HEK293 (cell line): ENCODE results near the gene CCDC85C.

ENCODE experiments used
- BCL11A ChIP-seq: fragments of 450-650 bp; formaldehyde crosslinking; IDR thresholded peaks from 2 replicates; pipeline ENCODE4 v1.5.1; 2016; ENCODE audit warnings: low read depth, missing biosample characterization, missing genetic modification characterization
- HOXC10 ChIP-seq: sonication (generic); formaldehyde crosslinking; IDR thresholded peaks from 2 replicates; pipeline ENCODE4 v1.8.1; 2023; ENCODE audit warnings: mild to moderate bottlenecking, missing genetic modification reagents
- KLF10 ChIP-seq: fragments of 450-650 bp; IDR thresholded peaks from 2 replicates; pipeline ENCODE4 v1.5.1; 2018; ENCODE audit warnings: missing biosample characterization, mild to moderate bottlenecking, missing genetic modification characterization
- OVOL3 ChIP-seq: fragments of 450-650 bp; formaldehyde crosslinking; IDR thresholded peaks from 2 replicates; pipeline ENCODE4 v1.5.1; 2016; ENCODE audit warnings: missing biosample characterization, missing genetic modification characterization
- SETDB1 ChIP-seq: IDR thresholded peaks from one replicate; pipeline ENCODE4 v1.6.1; 2017; ENCODE audit warnings: mild to moderate bottlenecking, low read length, moderate library complexity, mixed read lengths; ENCODE audit not compliant: insufficient read length
- TRIM28 ChIP-seq: IDR thresholded peaks from 2 replicates; pipeline ENCODE4 v1.6.1; 2011; ENCODE audit warnings: low read length, control low read depth, borderline replicate concordance
- ZBTB17 ChIP-seq: fragments of 450-650 bp; formaldehyde crosslinking; IDR thresholded peaks from 2 replicates; pipeline ENCODE4 v1.5.1; 2016; ENCODE audit warnings: missing biosample characterization, missing genetic modification characterization
- ZBTB20 ChIP-seq: fragments of 450-650 bp; formaldehyde crosslinking; IDR thresholded peaks from 2 replicates; pipeline ENCODE4 v1.5.1; 2016; ENCODE audit warnings: missing biosample characterization, missing genetic modification characterization
- ZBTB26 ChIP-seq: fragments of 450-650 bp; formaldehyde crosslinking; optimal IDR thresholded peaks from 2 replicates; pipeline ENCODE3; 2016; ENCODE audit warnings: missing biosample characterization, mild to moderate bottlenecking, missing genetic modification characterization
- ZBTB8A ChIP-seq: fragments of 450-650 bp; formaldehyde crosslinking; IDR thresholded peaks from 2 replicates; pipeline ENCODE4 v1.5.1; 2016; ENCODE audit warnings: missing biosample characterization, missing genetic modification characterization
- ZFP3 ChIP-seq: fragments of 450-650 bp; formaldehyde crosslinking; IDR thresholded peaks from 2 replicates; pipeline ENCODE4 v1.5.1; 2016; ENCODE audit warnings: low read depth, missing biosample characterization, missing genetic modification characterization
- ZNF112 ChIP-seq: fragments of 450-650 bp; formaldehyde crosslinking; IDR thresholded peaks from 2 replicates; pipeline ENCODE4 v1.5.0; 2017; ENCODE audit warnings: missing biosample characterization, missing genetic modification characterization
- ZNF121 ChIP-seq: fragments of 450-650 bp; formaldehyde crosslinking; IDR thresholded peaks from 2 replicates; pipeline ENCODE4 v1.5.1; 2016; ENCODE audit warnings: missing biosample characterization, missing genetic modification characterization
- ZNF155 ChIP-seq: fragments of 450-650 bp; formaldehyde crosslinking; IDR thresholded peaks from 2 replicates; pipeline ENCODE4 v1.5.1; 2016; ENCODE audit warnings: missing biosample characterization, missing genetic modification characterization
- ZNF239 ChIP-seq: fragments of 450-650 bp; formaldehyde crosslinking; IDR thresholded peaks from 2 replicates; pipeline ENCODE4 v1.5.1; 2016; ENCODE audit warnings: missing biosample characterization, missing genetic modification characterization
- ZNF26 ChIP-seq: fragments of 450-650 bp; formaldehyde crosslinking; IDR thresholded peaks from 2 replicates; pipeline ENCODE4 v1.5.1; 2016; ENCODE audit warnings: missing biosample characterization, missing genetic modification characterization
- ZNF302 ChIP-seq: fragments of 450-650 bp; formaldehyde crosslinking; IDR thresholded peaks from 2 replicates; pipeline ENCODE4 v1.5.1; 2016; ENCODE audit warnings: missing biosample characterization, missing genetic modification characterization, low read depth
- ZNF324 ChIP-seq: fragments of 450-650 bp; formaldehyde crosslinking; IDR thresholded peaks from 2 replicates; pipeline ENCODE4 v1.5.1; 2016; ENCODE audit warnings: missing biosample characterization, missing genetic modification characterization
- ZNF335 ChIP-seq: fragments of 450-650 bp; formaldehyde crosslinking; conservative IDR thresholded peaks from 2 replicates; pipeline ENCODE4 v1.5.1; 2016; ENCODE audit warnings: missing biosample characterization, missing genetic modification characterization
- ZNF423 ChIP-seq: fragments of 450-650 bp; formaldehyde crosslinking; IDR thresholded peaks from 2 replicates; pipeline ENCODE4 v1.5.1; 2016; ENCODE audit warnings: missing biosample characterization, missing genetic modification characterization
- ZNF433 ChIP-seq: fragments of 450-650 bp; formaldehyde crosslinking; IDR thresholded peaks from 2 replicates; pipeline ENCODE4 v1.5.1; 2016; ENCODE audit warnings: missing biosample characterization, missing genetic modification characterization, low read depth
- ZNF548 ChIP-seq: fragments of 450-650 bp; formaldehyde crosslinking; IDR thresholded peaks from 2 replicates; pipeline ENCODE4 v1.5.1; 2016; ENCODE audit warnings: missing biosample characterization, missing genetic modification characterization
- ZNF558 ChIP-seq: fragments of 450-650 bp; formaldehyde crosslinking; IDR thresholded peaks from 2 replicates; pipeline ENCODE4 v1.5.1; 2016; ENCODE audit warnings: missing biosample characterization, missing genetic modification characterization
- ZNF561 ChIP-seq: fragments of 450-650 bp; IDR thresholded peaks from 2 replicates; pipeline ENCODE4 v1.5.1; 2018; ENCODE audit warnings: missing biosample characterization, missing genetic modification characterization, borderline replicate concordance
- ZNF624 ChIP-seq: fragments of 450-650 bp; formaldehyde crosslinking; IDR thresholded peaks from 2 replicates; pipeline ENCODE4 v1.5.1; 2017; ENCODE audit warnings: missing biosample characterization, missing genetic modification characterization
- ZNF670 ChIP-seq: fragments of 450-650 bp; formaldehyde crosslinking; IDR thresholded peaks from 2 replicates; pipeline ENCODE4 v1.5.1; 2016; ENCODE audit warnings: missing biosample characterization, missing genetic modification characterization, low read depth
- ZNF677 ChIP-seq: fragments of 450-650 bp; IDR thresholded peaks from 2 replicates; pipeline ENCODE4 v1.5.0; 2018; ENCODE audit warnings: missing biosample characterization, mild to moderate bottlenecking, missing genetic modification characterization, moderate library complexity
- ZNF707 ChIP-seq: fragments of 450-650 bp; formaldehyde crosslinking; IDR thresholded peaks from 2 replicates; pipeline ENCODE4 v1.5.1; 2016; ENCODE audit warnings: missing biosample characterization, missing genetic modification characterization
- ZNF776 ChIP-seq: fragments of 450-650 bp; formaldehyde crosslinking; IDR thresholded peaks from 2 replicates; pipeline ENCODE4 v1.5.0; 2017; ENCODE audit warnings: missing biosample characterization, missing genetic modification characterization, borderline replicate concordance
- ZNF792 ChIP-seq: fragments of 450-650 bp; formaldehyde crosslinking; IDR thresholded peaks from 2 replicates; pipeline ENCODE4 v1.5.1; 2016; ENCODE audit warnings: missing biosample characterization, missing genetic modification characterization
- ZNF837 ChIP-seq: fragments of 450-650 bp; formaldehyde crosslinking; IDR thresholded peaks from 2 replicates; pipeline ENCODE4 v1.5.1; 2016; ENCODE audit warnings: missing biosample characterization, missing genetic modification characterization
- ZNF843 ChIP-seq: fragments of 450-650 bp; formaldehyde crosslinking; IDR thresholded peaks from 2 replicates; pipeline ENCODE4 v1.5.1; 2016; ENCODE audit warnings: missing biosample characterization, missing genetic modification characterization
- ZSCAN4 ChIP-seq: fragments of 450-650 bp; formaldehyde crosslinking; IDR thresholded peaks from 2 replicates; pipeline ENCODE4 v1.5.1; 2017; ENCODE audit warnings: missing biosample characterization, missing genetic modification characterization
- ZXDB ChIP-seq: fragments of 450-650 bp; formaldehyde crosslinking; IDR thresholded peaks from 2 replicates; pipeline ENCODE4 v1.5.1; 2016; ENCODE audit warnings: missing biosample characterization, missing genetic modification characterization
- TF ChIP-seq, protein P1 (sequence below): fragments of 450-650 bp; formaldehyde crosslinking; IDR thresholded peaks from 2 replicates; pipeline ENCODE4 v1.5.1; 2017; ENCODE audit warnings: missing biosample characterization, missing genetic modification characterization

CCDC85C gene

DNA sequence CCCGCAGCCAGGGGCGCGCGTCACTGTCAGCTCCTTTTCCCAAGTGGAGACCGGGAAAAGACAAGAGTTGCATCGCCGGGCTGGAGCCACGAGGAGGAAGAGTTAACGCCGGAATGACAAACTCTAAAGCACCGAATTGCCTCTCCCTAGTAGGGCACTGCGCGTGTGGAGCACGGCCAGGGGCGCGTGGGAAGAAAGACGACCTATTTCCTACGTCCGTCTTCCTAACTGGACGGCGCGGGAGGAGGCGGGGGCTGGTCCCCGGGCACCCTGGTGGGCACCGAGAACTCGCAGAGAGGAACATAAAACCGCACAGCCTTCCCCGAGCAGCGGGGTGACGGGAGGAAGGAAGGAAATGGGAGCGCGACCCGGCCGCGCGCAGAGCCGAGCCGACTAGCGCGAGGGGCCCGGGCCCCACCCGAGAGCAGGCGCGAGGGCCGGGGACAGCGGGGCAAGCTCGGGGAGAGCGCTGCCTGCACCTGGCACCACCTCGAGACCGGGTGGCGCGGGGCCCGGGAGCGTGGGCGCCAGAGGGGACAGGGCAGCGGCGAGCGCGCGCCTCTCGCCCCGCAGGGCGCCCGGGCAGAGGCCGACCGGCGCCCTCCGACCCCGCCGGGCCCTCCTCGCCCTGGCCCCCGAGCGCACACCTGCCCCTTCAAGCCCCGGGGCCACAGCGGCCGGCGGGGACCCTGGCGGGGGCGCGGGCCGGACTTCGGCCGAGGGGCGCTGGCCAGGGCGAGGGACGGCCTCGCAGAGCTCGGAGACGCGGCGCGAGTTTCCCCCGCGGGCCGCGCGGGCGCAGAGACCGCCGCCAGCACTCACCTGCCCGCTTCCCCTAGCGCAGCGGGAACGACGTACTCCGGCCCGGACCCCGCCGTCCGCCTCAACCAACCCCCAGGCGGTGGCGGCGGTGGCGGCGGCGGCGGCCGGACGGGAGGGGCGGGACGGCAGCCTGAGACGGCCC, 123.8 kb downstream of the CCDC85C start, which contains the start of gene SETD3 (continued):
- TF ChIP-seq ZBTB26 (tag by site-specific recombination), result peak; percentile 95
- no peak for TF ChIP-seq KLF10 (tag by site-specific recombination)
- no peak for TF ChIP-seq ZNF624
- no peak for TF ChIP-seq OVOL3 (tag by site-specific recombination)
- TF ChIP-seq ZNF26 (tag by site-specific recombination), result no peak
- no peak for TF ChIP-seq ZNF792 (tag by site-specific recombination)
- no peak for TF ChIP-seq ZNF677 (tag by site-specific recombination)
- TF ChIP-seq ZNF776 (tag by site-specific recombination), result no peak
- TF ChIP-seq ZNF837 (tag by site-specific recombination), result no peak
- peak; percentile 76 for TF ChIP-seq ZBTB17 (tag by site-specific recombination)
- TF ChIP-seq, protein P1, sequence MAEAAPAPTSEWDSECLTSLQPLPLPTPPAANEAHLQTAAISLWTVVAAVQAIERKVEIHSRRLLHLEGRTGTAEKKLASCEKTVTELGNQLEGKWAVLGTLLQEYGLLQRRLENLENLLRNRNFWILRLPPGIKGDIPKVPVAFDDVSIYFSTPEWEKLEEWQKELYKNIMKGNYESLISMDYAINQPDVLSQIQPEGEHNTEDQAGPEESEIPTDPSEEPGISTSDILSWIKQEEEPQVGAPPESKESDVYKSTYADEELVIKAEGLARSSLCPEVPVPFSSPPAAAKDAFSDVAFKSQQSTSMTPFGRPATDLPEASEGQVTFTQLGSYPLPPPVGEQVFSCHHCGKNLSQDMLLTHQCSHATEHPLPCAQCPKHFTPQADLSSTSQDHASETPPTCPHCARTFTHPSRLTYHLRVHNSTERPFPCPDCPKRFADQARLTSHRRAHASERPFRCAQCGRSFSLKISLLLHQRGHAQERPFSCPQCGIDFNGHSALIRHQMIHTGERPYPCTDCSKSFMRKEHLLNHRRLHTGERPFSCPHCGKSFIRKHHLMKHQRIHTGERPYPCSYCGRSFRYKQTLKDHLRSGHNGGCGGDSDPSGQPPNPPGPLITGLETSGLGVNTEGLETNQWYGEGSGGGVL (tag by site-specific recombination), result no peak
- no peak for TF ChIP-seq ZNF433 (tag by site-specific recombination)
- no peak for TF ChIP-seq ZNF670 (tag by site-specific recombination)
- TF ChIP-seq ZNF335 (tag by site-specific recombination), result peak; percentile 70; the same call in 1 of the 2 replicates
- TF ChIP-seq ZNF707 (tag by site-specific recombination), result no peak
- no peak for TF ChIP-seq ZNF561 (tag by site-specific recombination)
- no peak for TF ChIP-seq ZNF548 (tag by site-specific recombination)
- no peak for TF ChIP-seq ZNF558 (tag by site-specific recombination)
- no peak for TF ChIP-seq ZNF155 (tag by site-specific recombination)
- TF ChIP-seq ZNF423 (tag by site-specific recombination), result no peak
- no peak for TF ChIP-seq ZNF239 (tag by site-specific recombination)
- no peak; the same call in 1 of the 2 replicates for TF ChIP-seq ZBTB8A (tag by site-specific recombination)
- TF ChIP-seq ZNF302 (tag by site-specific recombination), result no peak
- no peak for TF ChIP-seq ZNF112 (tag by site-specific recombination)
- peak; percentile 93 for TF ChIP-seq ZBTB20 (tag by site-specific recombination)
- TF ChIP-seq HOXC10 (CRISPR knock-in tag), result no peak
- peak; percentile 68 for TF ChIP-seq ZXDB (tag by site-specific recombination)
- no peak for TF ChIP-seq BCL11A (tag by site-specific recombination)
- no peak for TF ChIP-seq ZNF843 (tag by site-specific recombination)
- no peak for TF ChIP-seq ZSCAN4 (tag by site-specific recombination)
- TF ChIP-seq ZNF324 (tag by site-specific recombination), result no peak
- TF ChIP-seq SETDB1, result no peak
- TF ChIP-seq TRIM28, result no peak
- no peak for TF ChIP-seq ZFP3 (tag by site-specific recombination)
- TF ChIP-seq ZNF121 (tag by site-specific recombination), result no peak
